ENCODE results near the gene TREML4.

TREML4 gene

DNA sequence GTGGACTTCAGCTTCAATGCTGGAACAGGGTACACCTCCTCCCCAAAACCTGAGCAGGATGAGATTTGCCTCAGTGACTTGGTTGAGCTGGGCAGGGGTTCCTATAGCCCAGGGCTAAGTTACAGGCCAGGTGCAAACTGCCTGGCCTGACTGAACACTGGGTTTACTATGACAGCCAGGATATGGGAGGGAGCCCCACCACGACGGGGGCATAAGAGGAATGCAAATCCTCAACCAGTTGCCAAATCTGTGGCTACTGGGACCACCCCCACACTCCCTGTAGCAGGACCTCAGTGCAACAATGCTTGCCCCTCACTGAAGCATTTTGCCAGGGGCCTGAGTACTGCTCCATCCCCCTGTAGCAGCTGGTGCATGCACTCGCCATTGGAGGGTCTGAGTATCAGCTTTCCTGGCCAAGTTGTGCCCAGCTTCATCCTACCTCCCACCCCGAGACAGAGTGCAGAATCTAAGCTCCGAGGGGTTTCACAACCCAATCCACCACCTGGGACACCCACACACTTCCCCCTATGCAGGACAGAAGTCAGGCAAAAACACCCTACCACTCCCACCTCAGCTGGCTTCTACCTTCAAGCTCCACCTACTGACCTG lies 27.6 kb downstream of the TREML4 start:
- DNase-seq: no peak

- DNase-seq: no peak
These were observed 28.2 kb downstream of the TREML4 start for GRCh38 chr6:41256383-41256782.

DNA sequence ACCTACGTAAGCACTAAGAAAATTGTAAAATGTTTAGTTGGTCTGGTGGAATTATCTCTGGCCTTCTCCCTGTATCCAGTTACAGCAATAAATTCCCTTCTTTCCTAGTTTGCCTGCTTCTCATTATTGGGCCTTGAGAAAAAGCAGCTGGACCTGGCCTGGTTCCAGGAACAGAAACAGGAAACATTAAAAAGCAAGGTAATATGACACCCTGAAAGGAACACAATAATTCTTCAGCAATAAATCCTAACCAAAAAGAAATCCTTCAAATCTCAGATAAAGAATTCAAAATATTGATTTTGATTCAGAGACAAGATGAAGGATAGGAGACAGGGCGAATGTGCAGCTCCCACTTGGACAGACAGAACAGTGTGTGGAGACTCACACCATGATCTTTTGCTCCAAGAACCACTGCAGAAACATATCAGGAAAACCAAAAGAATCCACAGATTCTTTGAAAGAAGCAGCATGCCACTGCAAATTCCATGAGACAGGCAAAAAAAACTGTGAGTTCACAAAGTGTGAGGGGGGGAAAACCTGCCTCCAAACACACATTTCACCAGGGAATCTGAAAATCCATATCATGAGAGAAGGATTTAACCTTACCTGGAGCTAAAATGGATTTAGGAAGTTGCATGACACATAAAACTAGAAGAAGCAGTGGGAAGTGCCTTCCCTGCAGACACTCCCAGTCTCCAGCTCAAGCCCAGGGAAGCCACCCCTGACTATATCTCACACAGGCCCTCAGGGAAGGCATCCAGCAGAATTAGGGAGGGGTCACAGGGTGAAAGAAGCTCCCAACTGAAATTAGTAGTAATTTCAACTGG lies 29.4 kb downstream of the TREML4 start:
- DNase-seq: peak; percentile 59

DNA sequence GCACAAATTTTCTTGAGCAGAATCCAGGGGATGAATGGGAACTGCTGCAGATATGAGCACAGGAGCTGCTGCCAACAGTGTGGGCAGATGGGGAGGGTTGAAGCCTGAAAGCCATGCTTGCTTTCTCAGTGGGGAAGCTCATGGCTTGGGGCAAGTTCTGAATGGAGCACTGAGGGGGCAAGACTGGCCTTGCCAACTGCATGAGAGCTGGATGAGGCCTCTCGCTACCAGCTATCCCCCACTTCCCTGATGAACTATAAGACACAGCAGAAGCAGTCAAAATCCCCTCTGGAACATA lies 30.0 kb downstream of the TREML4 start:
- no peak for DNase-seq

- DNase-seq: no peak
These were observed 34.3 kb downstream of the TREML4 start for GRCh38 chr6:41262401-41262800.

DNA sequence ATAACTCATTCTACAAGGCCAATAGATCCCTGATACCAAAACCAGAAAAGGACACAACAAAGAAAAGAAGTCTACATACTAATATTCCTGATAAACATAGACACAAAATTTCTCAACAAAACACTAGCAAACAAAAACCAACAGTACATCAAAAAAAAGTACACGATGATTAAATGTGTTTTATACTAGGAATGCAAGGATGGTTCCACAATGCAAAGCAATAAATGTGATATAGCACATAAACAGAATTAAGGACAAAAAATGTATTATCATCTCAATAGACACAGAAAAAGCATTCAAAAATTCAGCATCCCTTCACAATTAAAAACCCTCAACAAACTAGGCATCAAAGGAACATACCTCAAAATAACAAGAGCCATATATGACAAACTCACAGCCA lies 35.1 kb downstream of the TREML4 start:
- no peak for DNase-seq

DNA sequence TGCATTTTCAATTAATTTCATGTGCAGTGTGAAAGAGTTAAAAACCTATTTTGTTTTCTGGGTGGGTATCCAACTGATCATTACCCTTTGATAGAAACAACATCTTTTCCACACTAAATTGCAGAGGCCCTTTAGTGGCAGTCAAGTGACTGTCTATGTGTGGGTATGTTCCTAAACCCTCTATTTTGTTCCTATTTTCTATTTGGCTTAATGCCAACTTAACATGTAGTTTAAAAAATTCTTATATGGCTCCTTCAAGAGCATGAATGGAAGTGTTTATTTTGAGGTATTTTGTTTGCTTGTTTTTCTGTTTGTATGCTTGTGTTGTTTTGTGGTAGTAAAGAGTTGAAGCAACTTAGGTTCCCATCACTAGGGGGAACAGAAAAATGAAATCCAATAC lies 38.4 kb downstream of the TREML4 start:
- DNase-seq: no peak

DNA sequence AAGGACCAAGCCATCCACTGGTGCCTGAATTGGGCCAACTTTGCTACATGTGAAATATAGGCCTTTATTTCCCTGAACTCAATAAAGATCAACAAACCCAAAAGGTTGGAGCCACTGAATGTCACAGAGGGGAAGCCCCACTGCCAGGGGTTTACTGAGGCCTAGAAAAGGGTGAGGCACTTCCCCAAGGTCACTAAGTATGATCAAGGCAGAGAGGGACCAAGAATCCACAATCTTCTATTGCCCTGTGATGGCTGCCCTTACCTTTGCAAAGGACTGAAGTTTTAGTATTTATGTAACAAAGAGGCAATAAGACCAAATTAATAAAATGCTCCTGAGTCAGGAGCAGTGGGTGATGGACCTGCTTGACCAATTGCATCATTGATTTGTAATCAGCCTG lies 40.3 kb downstream of the TREML4 start:
- DNase-seq: no peak

DNA sequence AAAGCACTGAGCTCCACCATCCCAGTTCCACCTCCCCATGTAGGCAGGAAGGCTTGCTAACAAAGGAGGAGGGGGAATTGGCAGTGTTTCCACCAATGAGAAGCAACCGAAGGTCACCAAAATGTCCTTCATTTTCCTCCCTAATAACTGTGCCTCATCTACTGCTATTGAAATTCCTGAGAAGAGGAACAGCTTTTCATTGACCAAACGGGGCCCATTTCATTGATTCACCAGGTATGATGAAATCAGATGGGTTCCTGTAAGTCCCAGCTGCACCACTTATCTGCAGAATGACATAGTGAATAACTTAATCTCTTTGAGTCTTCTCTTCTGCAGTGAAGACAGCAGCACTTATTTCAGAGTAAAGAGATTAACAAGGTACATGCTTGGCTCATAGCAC lies 41.0 kb downstream of the TREML4 start:
- DNase-seq: no peak

DNA sequence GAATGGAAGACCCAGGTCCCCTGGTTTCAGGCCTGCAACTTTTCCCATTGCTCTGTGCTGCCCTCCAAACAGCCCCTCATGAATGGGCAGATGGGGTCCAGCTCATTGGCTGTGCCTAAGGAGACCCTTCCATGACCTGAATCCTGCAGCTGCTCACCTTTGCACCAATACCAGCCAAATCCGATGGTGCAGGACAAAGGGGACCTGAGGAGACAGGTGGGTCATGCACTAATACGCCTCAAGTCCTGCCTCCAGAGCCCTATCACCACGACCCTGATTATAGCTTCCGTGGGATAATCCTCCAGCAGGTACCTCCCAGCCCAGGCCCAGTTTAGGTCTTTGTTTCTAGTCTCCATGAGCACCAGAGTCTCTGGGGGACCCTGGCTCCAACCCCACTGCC lies 41.6 kb downstream of the TREML4 start:
- DNase-seq: no peak

DNA sequence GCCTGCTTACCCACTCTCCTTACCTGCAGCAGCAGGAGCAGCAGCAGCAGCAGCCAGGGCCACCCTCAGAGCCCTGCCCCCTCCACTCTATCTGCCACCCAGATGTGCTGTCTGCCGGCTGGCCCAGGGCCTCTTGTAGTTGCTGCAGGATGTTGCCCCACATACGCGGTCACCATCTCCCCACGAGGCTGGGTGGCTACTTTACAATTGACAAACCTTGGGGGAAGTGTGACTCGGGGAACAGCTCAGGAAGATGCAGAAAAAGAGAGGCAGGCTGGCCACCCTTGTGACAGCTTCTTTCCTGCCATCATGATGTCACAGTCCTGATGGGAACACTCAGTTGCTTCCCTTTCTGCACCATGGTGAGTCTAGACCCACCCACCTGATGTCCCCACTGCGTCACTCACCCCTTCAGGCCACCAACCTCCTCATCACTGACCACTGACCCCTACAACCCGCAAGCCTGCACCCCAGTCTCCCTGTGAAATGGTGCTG lies 43.8 kb downstream of the TREML4 start:
- no peak for DNase-seq

DNA sequence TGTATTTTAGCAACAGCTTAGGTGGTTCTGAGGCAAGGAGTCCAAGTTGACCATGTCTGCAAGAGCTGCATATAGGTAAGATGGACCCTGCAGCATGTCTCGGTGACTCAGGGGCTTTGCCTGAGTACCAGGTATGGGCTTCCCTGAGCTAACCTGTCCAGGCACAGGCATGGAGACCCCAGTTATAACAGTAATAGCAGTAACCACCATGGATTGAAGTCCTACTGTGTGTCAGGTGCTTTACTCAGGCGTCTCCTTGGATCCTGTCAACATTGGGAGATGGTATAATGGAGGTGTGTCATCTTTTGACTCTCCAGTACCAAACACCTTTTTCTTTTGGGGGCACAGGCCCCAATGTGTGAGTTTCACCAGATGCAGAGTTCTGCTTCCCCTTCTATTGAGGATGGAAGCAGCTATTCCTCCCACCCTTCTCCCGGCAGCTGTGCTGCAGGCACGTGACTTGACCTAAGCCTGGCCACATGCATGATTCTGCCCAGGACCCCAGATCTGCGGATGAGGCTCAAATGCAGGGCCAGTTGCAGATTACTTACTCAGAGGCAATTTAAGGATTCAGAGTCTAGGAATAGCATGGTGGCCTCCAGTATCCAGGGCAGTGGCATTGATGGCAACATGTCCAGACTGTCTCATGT lies 44.6 kb downstream of the TREML4 start:
- no peak for DNase-seq

DNA sequence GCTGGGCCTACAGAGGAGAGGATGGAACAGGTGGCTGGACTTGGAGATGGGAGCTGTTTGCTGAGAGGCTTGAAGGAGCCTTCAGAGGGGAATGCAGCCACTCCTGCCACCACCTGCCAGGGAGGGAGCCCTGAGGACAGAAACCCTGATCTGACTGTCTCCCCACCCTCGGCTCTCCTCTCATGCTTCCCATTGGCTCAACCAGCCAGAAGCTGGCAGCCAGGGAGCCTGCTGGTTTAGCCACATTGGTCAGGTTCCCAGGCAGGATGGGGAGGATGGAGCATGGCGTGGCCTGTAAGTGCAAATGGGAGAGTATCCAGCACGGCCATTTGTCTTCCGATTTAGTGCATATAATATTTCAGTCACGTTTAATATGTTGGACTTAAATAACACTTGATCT lies 45.6 kb downstream of the TREML4 start:
- DNase-seq: no peak

DNA sequence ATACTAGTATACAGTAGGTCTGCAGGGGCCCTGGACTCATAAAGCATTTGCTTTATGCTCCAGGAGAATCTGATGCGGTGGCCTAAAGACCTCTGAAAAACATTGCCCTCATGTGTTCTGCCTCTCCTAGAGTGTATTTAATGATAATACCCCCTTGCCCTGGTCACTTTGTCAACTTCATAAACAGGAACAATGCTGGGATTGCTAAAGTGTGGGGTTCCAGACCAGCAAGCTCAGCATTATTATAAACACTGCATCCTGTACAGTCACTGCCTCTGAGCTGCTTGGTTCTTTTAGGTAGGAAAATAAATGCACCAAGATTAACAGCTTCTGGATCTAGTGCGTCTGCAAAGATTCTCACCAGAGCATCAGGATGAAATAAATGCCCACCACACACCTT lies 46.1 kb downstream of the TREML4 start:
- no peak for DNase-seq

GRCh38 chr6:41275489-41275888 lies 47.3 kb downstream of the TREML4 start:
- DNase-seq: no peak

DNA sequence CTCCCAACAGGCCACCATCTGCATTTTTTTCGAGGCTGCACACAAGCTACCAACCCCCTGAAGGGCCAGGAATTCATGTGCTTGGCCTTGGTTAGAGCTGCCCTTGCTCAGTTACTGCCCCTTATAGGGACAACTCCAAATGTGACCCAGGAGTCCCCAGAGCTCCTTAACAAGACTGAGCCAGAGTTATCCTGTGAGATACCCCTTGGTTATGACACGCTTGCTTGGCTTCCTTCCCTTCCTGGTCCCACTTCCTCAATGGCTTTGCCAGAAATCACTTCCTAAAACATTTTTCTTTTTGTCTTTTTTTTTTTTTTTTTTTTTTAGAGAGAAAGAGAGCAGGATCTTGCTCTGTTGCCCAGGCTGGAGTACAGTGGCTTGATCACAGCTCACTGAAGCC lies 49.5 kb downstream of the TREML4 start:
- DNase-seq: no peak

- peak; percentile 40 for DNase-seq
These were observed 50.7 kb downstream of the TREML4 start for GRCh38 chr6:41278699-41279405.

DNA sequence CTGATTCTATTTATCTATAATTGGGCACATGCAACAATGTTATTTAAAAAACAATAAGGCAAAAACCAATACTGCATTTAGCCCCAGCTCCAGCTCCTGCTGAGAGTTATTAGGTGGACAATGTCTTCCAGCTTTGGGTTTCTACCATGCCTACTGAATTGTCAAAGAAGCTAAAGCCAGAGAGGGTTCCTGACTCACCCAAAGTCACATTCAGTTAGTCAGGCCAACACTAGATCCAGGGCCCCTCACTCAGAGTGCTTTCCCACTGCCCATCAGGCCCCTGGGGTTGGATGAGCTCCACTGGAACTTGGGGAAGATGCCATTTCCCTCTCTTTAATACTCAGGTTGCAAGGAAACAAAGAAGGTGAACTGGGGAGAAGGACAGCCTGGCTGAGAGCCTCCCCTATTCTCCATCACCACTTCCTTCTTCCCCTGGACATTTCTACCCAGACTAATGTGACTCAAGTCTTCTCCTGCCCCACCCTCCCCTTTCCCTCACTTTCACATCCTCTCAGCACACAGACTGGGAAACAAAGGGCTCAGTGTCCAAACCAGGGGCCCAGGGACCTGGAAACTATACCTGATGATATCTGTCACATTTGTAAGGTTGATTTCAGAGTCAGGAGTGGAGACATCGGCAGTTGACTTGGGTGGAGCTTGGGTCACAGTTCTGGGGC lies 52.4 kb downstream of the TREML4 start:
- DNase-seq: no peak

DNA sequence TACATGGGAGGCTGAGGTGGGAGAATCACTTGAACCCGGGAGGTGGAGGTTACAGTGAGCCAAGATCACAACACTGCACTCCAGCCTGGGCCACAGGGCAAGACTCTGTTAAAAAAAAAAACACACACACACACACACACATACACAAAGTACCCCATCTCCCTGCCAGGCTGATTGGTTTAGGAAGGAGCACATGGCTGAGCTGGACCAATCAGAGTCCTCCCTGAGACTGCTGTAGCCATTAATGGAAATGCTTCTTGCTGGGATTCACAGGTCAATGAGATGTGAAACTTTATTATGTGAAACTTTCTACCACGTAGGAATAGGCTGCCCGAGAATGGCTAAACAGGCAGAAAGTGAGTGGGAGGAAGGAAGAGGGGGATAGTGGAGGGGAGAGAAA lies 55.5 kb downstream of the TREML4 start:
- DNase-seq: no peak

DNA sequence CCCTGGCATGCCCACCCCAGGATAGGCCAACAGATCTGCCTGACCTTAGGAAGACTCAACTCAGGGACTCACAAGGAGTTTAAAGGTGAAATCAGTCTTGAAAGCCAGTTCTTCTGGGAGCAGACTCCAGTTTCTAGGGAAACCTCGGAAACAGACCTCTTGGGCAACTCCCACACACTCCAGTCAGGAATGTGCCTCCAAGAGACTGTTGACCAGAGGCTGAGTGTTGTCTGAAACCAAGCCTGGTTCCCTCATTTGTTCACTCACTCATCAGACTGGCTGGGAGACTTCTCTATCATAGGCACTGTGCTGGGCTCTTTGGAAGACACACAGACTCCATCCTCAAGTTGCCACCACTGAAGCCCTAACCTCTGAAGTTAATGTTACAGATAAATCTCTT lies 56.6 kb downstream of the TREML4 start:
- DNase-seq: no peak

- DNase-seq: peak; percentile 26
These were observed 58.6 kb downstream of the TREML4 start, which contains the start of gene TREM1 for GRCh38 chr6:41286544-41287346. Gene TREM1 (minus strand): TSS chr6:41286682. CDS start chr6:41286655, 27 bp downstream.

All from SHP77 treated with DMSO at 0.1 percent for 48 hours (cell line).